HT-29 (cell line): ENCODE measurements around the gene PDE11A. TPM values are rescaled to one million over a fixed set of nuclear protein-coding genes. Genes with fewer than 3 reads are reported as not detected.

Experiments used
- DNase-seq: peaks from one replicate; pipeline ENCODE4 v3.0.0-alpha.2; 2015; ENCODE audit warnings: low spot score
- small RNA-seq: library from RNA; depleted of rRNA; stranded (forward); fragments of <200 nt; gene quantifications from one replicate; pipeline ENCODE3, GENCODE V24; 2014
- total RNA-seq: library from RNA; depleted of rRNA; stranded (reverse); fragments of >200 nt; shearing (Covaris generic); gene quantifications from 2 replicates; pipeline ENCODE4 v1.2.3, GENCODE V29; 2014; rRNA removed

The PDE11A gene
- total RNA-seq, 1 experiment from 2014 or later, result not detected

GRCh38 chr2:177575358-177575757, 497.2 kb downstream of the PDE11A start:
- no peak for DNase-seq

- DNase-seq, result no peak
Observed at GRCh38 chr2:177574356-177574755, 498.2 kb downstream of the PDE11A start.

Small RNA genes lying within 50 kb of the gene (small RNA-seq; reads per million reads assigned to genes)
- not detected for gene AC011998.1
- not detected for gene RNU6-629P

Other genes starting within 250 kb of the PDE11A start
- gene RBM45, start 39.7 kb upstream of the PDE11A start, total RNA-seq, result 6.1 and 10.3 TPM in 2 replicates
- gene OSBPL6, start 121.7 kb upstream of the PDE11A start, total RNA-seq, result not detected in 2 replicates